NB4 (cell line): Measurements from ENCODE around the gene MYO15A.

Source experiments
- CTCF ChIP-seq: IDR thresholded peaks from one replicate; pipeline ENCODE4 v1.5.1; 2012; ENCODE audit warnings: low read depth, low read length
- MYC ChIP-seq: IDR thresholded peaks from 2 replicates; pipeline ENCODE4 v1.6.1; 2011; ENCODE audit warnings: low read depth, low read length
- POLR2A ChIP-seq: IDR thresholded peaks from 2 replicates; pipeline ENCODE4 v1.6.1; 2011; ENCODE audit warnings: mild to moderate bottlenecking; ENCODE audit not compliant: insufficient read length; ENCODE audit errors: extremely low read depth

GRCh38 chr17:18117982-18118975, 9.7 kb downstream of the MYO15A start:
- TF ChIP-seq POLR2A (no peak), CTCF (no peak), MYC (no peak)
